Measurements from ENCODE around the gene CDC42BPA. TPM values are rescaled to one million over a fixed set of nuclear protein-coding genes. Genes with fewer than 3 reads are reported as not detected.

The CDC42BPA gene
- total and polyA plus RNA-seq, 2 of the 8 experiments (the other 6 are each of a cell fraction or from before 2014, with no cell fraction given), result 7.1 to 28.5 TPM

DNA sequence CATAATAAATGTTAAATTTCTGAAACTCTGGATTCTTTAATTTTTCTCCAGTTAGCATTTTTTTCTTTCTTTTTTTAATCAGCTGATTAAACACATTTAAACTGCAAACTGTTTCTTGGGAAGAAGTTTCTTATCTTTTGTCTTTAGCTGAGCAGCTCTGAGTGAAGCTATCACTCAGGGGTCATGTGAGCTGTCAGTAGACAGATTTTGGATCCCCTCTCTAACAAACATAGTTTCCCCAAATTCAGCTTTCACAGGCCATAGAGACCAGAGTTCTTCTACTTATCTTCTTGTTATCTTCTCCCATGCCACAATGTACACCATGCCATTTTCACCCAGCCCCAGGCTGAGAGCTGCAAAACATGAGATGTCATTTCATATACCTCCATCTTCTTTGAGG is 148.9 kb downstream of the CDC42BPA start (continued):
- TF ChIP-seq, protein P1, sequence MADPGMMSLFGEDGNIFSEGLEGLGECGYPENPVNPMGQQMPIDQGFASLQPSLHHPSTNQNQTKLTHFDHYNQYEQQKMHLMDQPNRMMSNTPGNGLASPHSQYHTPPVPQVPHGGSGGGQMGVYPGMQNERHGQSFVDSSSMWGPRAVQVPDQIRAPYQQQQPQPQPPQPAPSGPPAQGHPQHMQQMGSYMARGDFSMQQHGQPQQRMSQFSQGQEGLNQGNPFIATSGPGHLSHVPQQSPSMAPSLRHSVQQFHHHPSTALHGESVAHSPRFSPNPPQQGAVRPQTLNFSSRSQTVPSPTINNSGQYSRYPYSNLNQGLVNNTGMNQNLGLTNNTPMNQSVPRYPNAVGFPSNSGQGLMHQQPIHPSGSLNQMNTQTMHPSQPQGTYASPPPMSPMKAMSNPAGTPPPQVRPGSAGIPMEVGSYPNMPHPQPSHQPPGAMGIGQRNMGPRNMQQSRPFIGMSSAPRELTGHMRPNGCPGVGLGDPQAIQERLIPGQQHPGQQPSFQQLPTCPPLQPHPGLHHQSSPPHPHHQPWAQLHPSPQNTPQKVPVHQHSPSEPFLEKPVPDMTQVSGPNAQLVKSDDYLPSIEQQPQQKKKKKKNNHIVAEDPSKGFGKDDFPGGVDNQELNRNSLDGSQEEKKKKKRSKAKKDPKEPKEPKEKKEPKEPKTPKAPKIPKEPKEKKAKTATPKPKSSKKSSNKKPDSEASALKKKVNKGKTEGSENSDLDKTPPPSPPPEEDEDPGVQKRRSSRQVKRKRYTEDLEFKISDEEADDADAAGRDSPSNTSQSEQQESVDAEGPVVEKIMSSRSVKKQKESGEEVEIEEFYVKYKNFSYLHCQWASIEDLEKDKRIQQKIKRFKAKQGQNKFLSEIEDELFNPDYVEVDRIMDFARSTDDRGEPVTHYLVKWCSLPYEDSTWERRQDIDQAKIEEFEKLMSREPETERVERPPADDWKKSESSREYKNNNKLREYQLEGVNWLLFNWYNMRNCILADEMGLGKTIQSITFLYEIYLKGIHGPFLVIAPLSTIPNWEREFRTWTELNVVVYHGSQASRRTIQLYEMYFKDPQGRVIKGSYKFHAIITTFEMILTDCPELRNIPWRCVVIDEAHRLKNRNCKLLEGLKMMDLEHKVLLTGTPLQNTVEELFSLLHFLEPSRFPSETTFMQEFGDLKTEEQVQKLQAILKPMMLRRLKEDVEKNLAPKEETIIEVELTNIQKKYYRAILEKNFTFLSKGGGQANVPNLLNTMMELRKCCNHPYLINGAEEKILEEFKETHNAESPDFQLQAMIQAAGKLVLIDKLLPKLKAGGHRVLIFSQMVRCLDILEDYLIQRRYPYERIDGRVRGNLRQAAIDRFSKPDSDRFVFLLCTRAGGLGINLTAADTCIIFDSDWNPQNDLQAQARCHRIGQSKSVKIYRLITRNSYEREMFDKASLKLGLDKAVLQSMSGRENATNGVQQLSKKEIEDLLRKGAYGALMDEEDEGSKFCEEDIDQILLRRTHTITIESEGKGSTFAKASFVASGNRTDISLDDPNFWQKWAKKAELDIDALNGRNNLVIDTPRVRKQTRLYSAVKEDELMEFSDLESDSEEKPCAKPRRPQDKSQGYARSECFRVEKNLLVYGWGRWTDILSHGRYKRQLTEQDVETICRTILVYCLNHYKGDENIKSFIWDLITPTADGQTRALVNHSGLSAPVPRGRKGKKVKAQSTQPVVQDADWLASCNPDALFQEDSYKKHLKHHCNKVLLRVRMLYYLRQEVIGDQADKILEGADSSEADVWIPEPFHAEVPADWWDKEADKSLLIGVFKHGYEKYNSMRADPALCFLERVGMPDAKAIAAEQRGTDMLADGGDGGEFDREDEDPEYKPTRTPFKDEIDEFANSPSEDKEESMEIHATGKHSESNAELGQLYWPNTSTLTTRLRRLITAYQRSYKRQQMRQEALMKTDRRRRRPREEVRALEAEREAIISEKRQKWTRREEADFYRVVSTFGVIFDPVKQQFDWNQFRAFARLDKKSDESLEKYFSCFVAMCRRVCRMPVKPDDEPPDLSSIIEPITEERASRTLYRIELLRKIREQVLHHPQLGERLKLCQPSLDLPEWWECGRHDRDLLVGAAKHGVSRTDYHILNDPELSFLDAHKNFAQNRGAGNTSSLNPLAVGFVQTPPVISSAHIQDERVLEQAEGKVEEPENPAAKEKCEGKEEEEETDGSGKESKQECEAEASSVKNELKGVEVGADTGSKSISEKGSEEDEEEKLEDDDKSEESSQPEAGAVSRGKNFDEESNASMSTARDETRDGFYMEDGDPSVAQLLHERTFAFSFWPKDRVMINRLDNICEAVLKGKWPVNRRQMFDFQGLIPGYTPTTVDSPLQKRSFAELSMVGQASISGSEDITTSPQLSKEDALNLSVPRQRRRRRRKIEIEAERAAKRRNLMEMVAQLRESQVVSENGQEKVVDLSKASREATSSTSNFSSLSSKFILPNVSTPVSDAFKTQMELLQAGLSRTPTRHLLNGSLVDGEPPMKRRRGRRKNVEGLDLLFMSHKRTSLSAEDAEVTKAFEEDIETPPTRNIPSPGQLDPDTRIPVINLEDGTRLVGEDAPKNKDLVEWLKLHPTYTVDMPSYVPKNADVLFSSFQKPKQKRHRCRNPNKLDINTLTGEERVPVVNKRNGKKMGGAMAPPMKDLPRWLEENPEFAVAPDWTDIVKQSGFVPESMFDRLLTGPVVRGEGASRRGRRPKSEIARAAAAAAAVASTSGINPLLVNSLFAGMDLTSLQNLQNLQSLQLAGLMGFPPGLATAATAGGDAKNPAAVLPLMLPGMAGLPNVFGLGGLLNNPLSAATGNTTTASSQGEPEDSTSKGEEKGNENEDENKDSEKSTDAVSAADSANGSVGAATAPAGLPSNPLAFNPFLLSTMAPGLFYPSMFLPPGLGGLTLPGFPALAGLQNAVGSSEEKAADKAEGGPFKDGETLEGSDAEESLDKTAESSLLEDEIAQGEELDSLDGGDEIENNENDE (IDR thresholded peaks at IDR 0.05; ENCODE audit: insufficient replicate concordance, low read length), result no peak
- TF ChIP-seq CREB1 (IDR thresholded peaks at IDR 0.05) (no peak), CBX5 (IDR thresholded peaks at IDR 0.05; ENCODE audit: low read depth, low read length) (no peak)

Measured in H1 (cell line).